Natural killer cell (primary cell): ENCODE data around the gene FAM110D. TPM values are rescaled to one million over a fixed set of nuclear protein-coding genes. Genes with fewer than 3 reads are reported as not detected.

Source experiments
- ATAC-seq, 3 donors: fragments of 150-1000 bp in 2 of 3; fragments of 200-7000 bp in 1 of 3; cut with Tn5 transposase; 1 replicate in 1 of 3; 2 replicates in 2 of 3; pipeline ENCODE4 v1.10.0; 2021; ENCODE audit warnings: mild to moderate bottlenecking in 2 of 3, moderate library complexity in 2 of 3
- DNase-seq, 2 donors: peaks; one replicate each; pipeline versions ENCODE4 v3.0.0 to v3.0.0-alpha.2; 2013 to 2021; ENCODE audit warnings: mixed read lengths in 1 of 2
- H3K27ac ChIP-seq: one replicate; pipeline ENCODE4 v1.5.1; 2013; ENCODE audit warnings: mild to moderate bottlenecking, low read length
- H3K27me3 ChIP-seq: one replicate; pipeline ENCODE4 v1.6.1; 2013; ENCODE audit warnings: low read length; ENCODE audit not compliant: control insufficient read depth, insufficient read depth
- H3K36me3 ChIP-seq: one replicate; pipeline ENCODE4 v1.6.1; 2013; ENCODE audit warnings: low read length; ENCODE audit not compliant: control insufficient read depth, insufficient read depth
- H3K4me1 ChIP-seq: one replicate; pipeline ENCODE4 v1.6.1; 2013; ENCODE audit warnings: low read length; ENCODE audit not compliant: control insufficient read depth, insufficient read depth
- H3K4me3 ChIP-seq: one replicate; pipeline ENCODE4 v1.5.1; 2013; ENCODE audit warnings: low read length
- H3K9me3 ChIP-seq: one replicate; pipeline ENCODE4 v1.6.1; 2013; ENCODE audit warnings: low read length; ENCODE audit not compliant: control insufficient read depth, insufficient read depth
- H3K27ac Mint-ChIP-seq, 2 donors: one replicate each; pipeline ENCODE4 v1.8.0; 2022; ENCODE audit warnings: mild to moderate bottlenecking in 2 of 2, mixed read lengths in 2 of 2, moderate library complexity in 1 of 2
- H3K27me3 Mint-ChIP-seq, 2 donors: one replicate each; pipeline ENCODE4 v1.8.0; 2022; ENCODE audit warnings: low read depth in 2 of 2, mixed read lengths in 2 of 2
- H3K36me3 Mint-ChIP-seq: one replicate; pipeline ENCODE4 v1.8.0; 2022; ENCODE audit warnings: mixed read lengths
- H3K4me1 Mint-ChIP-seq, 2 donors: one replicate each; pipeline ENCODE4 v1.8.0; 2022; ENCODE audit warnings: mixed read lengths in 2 of 2
- H3K4me3 Mint-ChIP-seq: one replicate; pipeline ENCODE4 v1.8.0; 2022; ENCODE audit warnings: mild to moderate bottlenecking, moderate library complexity, mixed read lengths
- H3K9me3 Mint-ChIP-seq, 2 donors: one replicate each; pipeline ENCODE4 v1.8.0; 2022; ENCODE audit warnings: mixed read lengths in 2 of 2
- CTCF ChIP-seq: fragments of 200-600 bp; IDR thresholded peaks from one replicate; pipeline ENCODE4 v1.8.0; 2022; ENCODE audit warnings: antibody characterized with exemption
- WGBS: methylation state at CpG from one replicate; pipeline ENCODE4 v1.1.7; 2013; ENCODE audit warnings: missing lambda C conversion rate; ENCODE audit not compliant: insufficient coverage; 5-methylcytosine and 5-hydroxymethylcytosine counted together
- intact Hi-C: fragments of 100-400 bp; cut with micrococcal nuclease; formaldehyde crosslinking; loops from one replicate; pipeline ENCODE4 v1.14.2; 2022
- total RNA-seq, 4 donors: library from RNA; stranded (reverse); fragments of 120-200 nt in 1 of 4; gene quantifications; one replicate each; pipeline versions ENCODE4 v1.2.3 to v1.2.4, GENCODE V29; 2013 to 2022

FAM110D gene
- total RNA-seq, 3 donors from 2014 or later (not counting 1 experiment from before 2014, with no cell fraction given) = not detected

- DNase-seq (no peak), ATAC-seq (no peak)
- Mint-ChIP-seq H3K9me3 (no peaks in the 10 kb centered on the region), H3K4me1 (peaks cover 0 to 19% of the 10 kb centered on the region in 2 donors), H3K4me3 (peak overlapping the region; percentile 64), H3K36me3 (no peaks in the 10 kb centered on the region), H3K27ac (no peak overlapping the region), H3K27me3 (peaks cover 0 to 24% of the 10 kb centered on the region in 2 donors)
- Histone ChIP-seq H3K4me1 (peaks cover 32% of the 10 kb centered on the region), H3K4me3 (no peak overlapping the region), H3K36me3 (no peaks in the 10 kb centered on the region), H3K9me3 (no peaks in the 10 kb centered on the region), H3K27ac (no peak overlapping the region), H3K27me3 (peaks cover 19% of the 10 kb centered on the region)
- intact Hi-C loops = loop anchor here (1.0 to 10.0 kb wide), 3 partner anchors 60 to 230 kb away; partner anchors contain the start of gene CEP85
- 67% methylated on average over 17 of the region's 19 CpGs for WGBS
- TF ChIP-seq CTCF = no peak
Observed at GRCh38 chr1:26164861-26165842, 6.3 kb downstream of the FAM110D start.

- no peak overlapping the region for H3K27ac Mint-ChIP-seq
- intact Hi-C loops = loop anchor here (5.0 to 10.0 kb wide), 2 partner anchors 66 to 228 kb away; partner anchors contain the start of gene CEP85
- DNase-seq = peak in 1 of 2 donors; percentile 35
Observed at GRCh38 chr1:26166719-26167281, 7.9 kb downstream of the FAM110D start.

GRCh38 chr1:26168410-26169197 lies 9.7 kb downstream of the FAM110D start, which contains the start of gene C1orf232:
Gene C1orf232 (minus strand): TSS chr1:26168963. CDS start chr1:26168499, 464 bp downstream.
- no peak for DNase-seq

More at GRCh38 chr1:26166719-26167281, 7.9 kb downstream of the FAM110D start:
- ATAC-seq = peak in 1 of 3 donors; percentile 23
- Histone ChIP-seq H3K4me1 (peaks cover 36% of the 10 kb centered on the region), H3K9me3 (no peaks in the 10 kb centered on the region), H3K27me3 (peaks cover 19% of the 10 kb centered on the region), H3K36me3 (no peaks in the 10 kb centered on the region), H3K27ac (no peak overlapping the region), H3K4me3 (no peak overlapping the region)
- TF ChIP-seq CTCF = no peak
- Mint-ChIP-seq H3K27me3 (peaks cover 0 to 24% of the 10 kb centered on the region in 2 donors), H3K9me3 (no peaks in the 10 kb centered on the region), H3K36me3 (no peaks in the 10 kb centered on the region), H3K4me3 (no peak overlapping the region), H3K4me1 (peaks cover 0 to 29% of the 10 kb centered on the region in 2 donors)
- WGBS = 71% methylated on average over 4 of the region's 4 CpGs

More at GRCh38 chr1:26168410-26169197, 9.7 kb downstream of the FAM110D start, which contains the start of gene C1orf232:
- Histone ChIP-seq H3K4me1 (peaks cover 30% of the 10 kb centered on the region), H3K27me3 (peaks cover 8% of the 10 kb centered on the region), H3K9me3 (no peaks in the 10 kb centered on the region), H3K4me3 (peak within 1 kb of the TSS; percentile 60), H3K27ac (peak within 1 kb of the TSS; percentile 10), H3K36me3 (no peaks in the 10 kb centered on the region)
- H3K4me3 Mint-ChIP-seq = peak within 1 kb of the TSS; percentile 84
- intact Hi-C loops = loop anchor here (1.0 to 10.0 kb wide), 3 partner anchors 64 to 226 kb away; partner anchors contain the start of gene CEP85
- peak within 1 kb of the TSS; percentile 66 to 92 for H3K27ac Mint-ChIP-seq
- TF ChIP-seq CTCF = no peak
- peaks cover 0 to 25% of the 10 kb centered on the region in 2 donors for H3K4me1 Mint-ChIP-seq
- H3K36me3 Mint-ChIP-seq = no peaks in the 10 kb centered on the region
- peaks cover 0 to 17% of the 10 kb centered on the region in 2 donors for H3K27me3 Mint-ChIP-seq
- WGBS = 94% methylated on average over 5 of the region's 5 CpGs
- no peak for ATAC-seq
- H3K9me3 Mint-ChIP-seq = no peaks in the 10 kb centered on the region
